Breast epithelium (tissue), 3 donors: ENCODE measurements around the gene GPR137.

Source experiments
- CTCF ChIP-seq, 3 donors: fragments of 450-650 bp; IDR thresholded peaks; one replicate each; pipeline ENCODE4 v1.5.1; 2016 to 2017; ENCODE audit warnings: antibody characterized with exemption in 3 of 3, mild to moderate bottlenecking in 3 of 3, moderate library complexity in 3 of 3
- POLR2A ChIP-seq: fragments of 450-650 bp; IDR thresholded peaks from one replicate; pipeline ENCODE4 v1.6.1; 2016; ENCODE audit warnings: antibody characterized with exemption, mild to moderate bottlenecking, moderate library complexity
- POLR2AphosphoS5 ChIP-seq, 3 donors: sonication (generic); formaldehyde crosslinking; IDR thresholded peaks; one replicate each; pipeline ENCODE4 v1.6.1; 2017; ENCODE audit warnings: antibody characterized with exemption in 3 of 3

GRCh38 chr11:64284048-64284961, 1.3 kb upstream of the GPR137 start, which contains the start of gene BAD:
- TF ChIP-seq CTCF (IDR thresholded peaks at IDR 0.05), result no peak
- peak in 1 of 3 donors; percentile 25 for TF ChIP-seq POLR2AphosphoS5 (IDR thresholded peaks at IDR 0.05)
- peak; percentile 12 for TF ChIP-seq POLR2A
